Measurements from ENCODE around the gene OGFRL1. TPM values are rescaled to one million over a fixed set of nuclear protein-coding genes. Genes with fewer than 3 reads are reported as not detected.
A peak's percentile ranks its signal among the peaks of the same experiment; 100 is the strongest.
"Not testable (repeated sequence)": the region's sequence is repeated elsewhere in the genome, so short reads cannot be mapped to it uniquely, and the experiment has no call there.

OGFRL1 gene
- total RNA-seq, 3 donors from 2014 or later = 49.1 to 113 (median 56.0) TPM

GRCh38 chr6:71254323-71254722, 34.3 kb upstream of the OGFRL1 start:
- Histone ChIP-seq H3K9me3 (no peaks in the 10 kb centered on the region), H3K4me3 (no peak overlapping the region), H3K36me3 (no peaks in the 10 kb centered on the region), H3K4me1 (peaks cover 5 to 7% of the 10 kb centered on the region in 2 donors), H3K27ac (no peak overlapping the region), H3K27me3 (no peaks in the 10 kb centered on the region)
- intact Hi-C loops (cut with DNase I; ENCODE audit: low total_unique reads) = no loop called here
- no peak for DNase-seq (ENCODE audit: low spot score in 2 of 2)
- TF ChIP-seq POLR2A (IDR thresholded peaks at IDR 0.05) = no peak
- TF ChIP-seq CTCF (IDR thresholded peaks at IDR 0.05) = no peak
- TF ChIP-seq POLR2AphosphoS5 (IDR thresholded peaks at IDR 0.05) = no peak

GRCh38 chr6:71258078-71258866, 30.3 kb upstream of the OGFRL1 start:
- H3K27me3 ChIP-seq = no peaks in the 10 kb centered on the region
- no peaks in the 10 kb centered on the region for H3K36me3 ChIP-seq
- H3K9me3 ChIP-seq = no peaks in the 10 kb centered on the region
- intact Hi-C loops (cut with DNase I; ENCODE audit: low total_unique reads) = no loop called here
- H3K27ac ChIP-seq = no peak overlapping the region
- TF ChIP-seq POLR2AphosphoS5 (IDR thresholded peaks at IDR 0.05) = no peak
- TF ChIP-seq CTCF (IDR thresholded peaks at IDR 0.05) = no peak
- TF ChIP-seq POLR2A (IDR thresholded peaks at IDR 0.05) = no peak
- no peaks in the 10 kb centered on the region for H3K4me1 ChIP-seq
- H3K4me3 ChIP-seq = no peak overlapping the region
- DNase-seq (ENCODE audit: low spot score in 2 of 2) = no peak

GRCh38 chr6:71259888-71260604, 28.6 kb upstream of the OGFRL1 start:
- Histone ChIP-seq H3K27me3 (no peaks in the 10 kb centered on the region), H3K27ac (no peak overlapping the region), H3K36me3 (no peaks in the 10 kb centered on the region), H3K4me1 (no peaks in the 10 kb centered on the region), H3K4me3 (no peak overlapping the region), H3K9me3 (no peaks in the 10 kb centered on the region)
- TF ChIP-seq POLR2A (IDR thresholded peaks at IDR 0.05) (no peak), CTCF (IDR thresholded peaks at IDR 0.05) (no peak), POLR2AphosphoS5 (IDR thresholded peaks at IDR 0.05) (no peak)
- DNase-seq (ENCODE audit: low spot score in 2 of 2) = no peak
- intact Hi-C loops (cut with DNase I; ENCODE audit: low total_unique reads) = no loop called here

DNA sequence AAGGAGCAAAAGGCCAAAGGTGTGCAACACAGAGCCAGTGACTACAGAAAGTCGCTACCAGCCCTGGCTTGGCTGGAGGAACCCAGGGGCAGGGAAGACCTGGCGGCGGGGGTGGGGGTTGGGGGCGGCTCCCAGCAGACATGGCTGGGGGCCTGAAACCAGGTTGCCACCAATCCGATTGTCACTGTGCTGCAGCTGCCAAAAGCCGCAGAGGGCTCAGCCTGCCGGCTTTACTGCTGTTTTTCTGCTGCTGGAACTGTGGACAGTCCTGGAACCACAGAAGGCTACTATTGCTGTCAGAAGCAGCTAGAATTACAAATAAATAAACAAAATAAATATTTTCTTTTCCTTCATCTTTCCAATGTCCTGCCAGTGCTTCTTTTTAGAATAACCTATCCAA, 25.7 kb upstream of the OGFRL1 start:
- DNase-seq (ENCODE audit: low spot score in 2 of 2) = no peak
- Histone ChIP-seq H3K36me3 (no peaks in the 10 kb centered on the region), H3K9me3 (no peaks in the 10 kb centered on the region), H3K27me3 (no peaks in the 10 kb centered on the region), H3K4me3 (peak overlapping the region in 2 of 3 donors; percentile 21 to 42), H3K4me1 (no peaks in the 10 kb centered on the region), H3K27ac (peak overlapping the region; percentile 8 to 50)
- TF ChIP-seq POLR2A (IDR thresholded peaks at IDR 0.05) (no peak), CTCF (IDR thresholded peaks at IDR 0.05) (no peak), POLR2AphosphoS5 (IDR thresholded peaks at IDR 0.05) (no peak)
- intact Hi-C loops (cut with DNase I; ENCODE audit: low total_unique reads) = no loop called here

GRCh38 chr6:71266392-71266791, 22.2 kb upstream of the OGFRL1 start:
- intact Hi-C loops (cut with DNase I; ENCODE audit: low total_unique reads) = not testable (repeated sequence)

More at GRCh38 chr6:71266392-71266791, 22.2 kb upstream of the OGFRL1 start:
- H3K27ac ChIP-seq; H3K4me3 ChIP-seq; DNase-seq (ENCODE audit: low spot score in 2 of 2); H3K9me3 ChIP-seq; H3K4me1 ChIP-seq; H3K27me3 ChIP-seq; H3K36me3 ChIP-seq: not testable (repeated sequence)
